Epithelial cell of esophagus (primary cell): ENCODE data around the gene TNP2.
A peak's percentile ranks its signal among the peaks of the same experiment; 100 is the strongest.

Source experiments
- DNase-seq: peaks from one replicate; pipeline ENCODE4 v3.0.0; 2010; ENCODE audit warnings: low read depth
- H3K4me3 ChIP-seq: 2 replicates; pipeline ENCODE4 v1.5.1; 2011; ENCODE audit warnings: mild to moderate bottlenecking, low read length, control low read depth
- CTCF ChIP-seq: IDR thresholded peaks from 2 replicates; pipeline ENCODE4 v1.5.1; 2011; ENCODE audit warnings: low read depth, mild to moderate bottlenecking, low read length, control low read depth, inconsistent platforms; ENCODE audit not compliant: insufficient read depth; ENCODE audit errors: missing control alignments

Gene TNP2

GRCh38 chr16:11254913-11255736, 14.0 kb downstream of the TNP2 start:
- peak; percentile 63 for DNase-seq

GRCh38 chr16:11253995-11254912, 14.9 kb downstream of the TNP2 start:
- DNase-seq: no peak
- peak overlapping the region; percentile 29 for H3K4me3 ChIP-seq
- no peak for TF ChIP-seq CTCF

More at GRCh38 chr16:11254913-11255736, 14.0 kb downstream of the TNP2 start:
- H3K4me3 ChIP-seq: peak overlapping the region; percentile 53
- no peak for TF ChIP-seq CTCF

- no peak for DNase-seq
- no peak overlapping the region for H3K4me3 ChIP-seq
- no peak for TF ChIP-seq CTCF
Measured at GRCh38 chr16:11253009-11253994, 15.8 kb downstream of the TNP2 start.

GRCh38 chr16:11252482-11252931, 16.6 kb downstream of the TNP2 start:
- TF ChIP-seq CTCF: no peak
- no peak for DNase-seq
- H3K4me3 ChIP-seq: no peak overlapping the region

- TF ChIP-seq CTCF: no peak
- no peak overlapping the region for H3K4me3 ChIP-seq
- peak; percentile 39 for DNase-seq
Measured at GRCh38 chr16:11251525-11252481, 17.3 kb downstream of the TNP2 start.
